CD4-positive, alpha-beta T cell treated with Interleukin-4 for 1 hour (primary cell): ENCODE results near the gene SALL2.
"Not testable (repeated sequence)": the region's sequence is repeated elsewhere in the genome, so short reads cannot be mapped to it uniquely, and the experiment has no call there.

Experiments
- DNase-seq, 2 donors: peaks; one replicate each; pipeline ENCODE4 v3.0.0-alpha.2; 2020 to 2022

The SALL2 gene

DNA sequence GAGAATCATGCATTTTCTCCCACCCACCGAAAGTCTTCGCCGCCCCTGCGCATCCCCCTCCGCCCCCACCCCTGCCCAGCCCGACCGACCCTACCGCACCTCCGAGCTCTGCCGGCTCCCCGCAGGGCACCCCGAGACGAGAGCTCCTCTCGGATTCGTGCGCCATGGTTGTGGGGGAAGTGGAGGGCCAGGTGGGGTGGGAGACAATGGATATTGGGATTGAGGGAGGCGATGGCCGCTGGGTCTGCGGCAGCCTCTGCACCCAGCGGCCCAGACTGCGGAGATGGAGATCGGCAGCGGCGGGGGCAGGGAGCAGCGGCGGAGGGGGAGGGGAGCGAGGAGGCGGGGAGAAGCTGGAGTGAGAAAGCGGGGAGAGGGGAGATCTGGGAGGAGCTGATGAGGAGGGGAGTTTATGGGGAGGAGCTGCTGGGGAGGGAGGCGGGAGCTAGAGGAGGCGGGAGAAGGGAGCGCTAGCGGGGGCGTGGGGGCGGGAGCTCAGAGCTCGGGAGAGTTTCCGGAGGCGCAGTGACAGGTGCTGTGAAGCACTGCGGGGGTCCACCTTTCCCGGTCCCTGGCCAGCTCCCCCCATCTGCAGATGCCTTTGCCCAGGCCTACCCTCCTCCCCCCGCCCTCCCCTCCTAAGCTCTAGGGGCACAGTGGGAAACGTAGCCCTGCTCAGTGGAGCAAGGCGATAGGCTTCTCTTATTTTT, at the start of gene SALL2:
Gene SALL2 (minus strand): TSS at position 385 of the 710 bp plus-strand sequence. CDS start 219 bp downstream, at position 166.
- peak; percentile 57 to 69 for DNase-seq

DNA sequence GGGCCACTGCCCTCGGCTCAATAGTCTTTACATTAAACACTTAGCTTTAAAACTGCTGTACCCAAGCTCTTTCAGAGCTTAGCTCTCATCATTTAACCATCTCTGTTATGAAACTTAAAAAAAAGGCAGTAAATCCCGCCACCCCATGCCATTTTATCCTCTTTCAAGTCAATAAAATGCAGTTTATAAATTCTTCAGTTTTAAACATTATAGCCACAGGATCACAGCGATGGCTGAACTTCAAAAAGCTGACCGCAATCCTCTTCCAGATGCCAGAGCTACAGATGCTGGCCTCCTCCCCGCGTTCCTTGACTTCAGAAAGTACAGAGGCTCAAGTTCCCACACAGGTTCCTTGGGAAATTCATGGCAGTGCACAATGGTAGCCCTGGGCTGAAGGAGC, 49.5 kb upstream of the SALL2 start:
- no peak for DNase-seq

DNA sequence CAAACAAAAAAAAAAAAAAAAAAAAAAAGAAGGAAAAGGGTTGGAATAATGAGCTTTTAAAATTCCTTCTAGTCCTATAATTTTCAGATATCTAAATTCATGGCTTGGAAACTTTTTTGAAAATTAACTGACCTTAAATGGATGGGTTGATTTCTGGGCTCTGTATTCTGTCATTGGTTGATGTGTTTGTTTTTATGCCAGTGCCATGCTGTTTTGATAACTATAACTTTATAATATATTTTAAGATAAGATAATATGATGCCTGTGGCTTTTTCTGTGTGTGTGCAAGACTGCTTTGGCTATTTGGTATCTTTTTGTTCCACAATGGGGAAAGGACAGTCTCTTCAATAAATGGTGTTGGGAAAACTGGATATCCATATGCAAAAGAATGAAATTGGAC, 46.5 kb upstream of the SALL2 start:
- DNase-seq: no peak

DNA sequence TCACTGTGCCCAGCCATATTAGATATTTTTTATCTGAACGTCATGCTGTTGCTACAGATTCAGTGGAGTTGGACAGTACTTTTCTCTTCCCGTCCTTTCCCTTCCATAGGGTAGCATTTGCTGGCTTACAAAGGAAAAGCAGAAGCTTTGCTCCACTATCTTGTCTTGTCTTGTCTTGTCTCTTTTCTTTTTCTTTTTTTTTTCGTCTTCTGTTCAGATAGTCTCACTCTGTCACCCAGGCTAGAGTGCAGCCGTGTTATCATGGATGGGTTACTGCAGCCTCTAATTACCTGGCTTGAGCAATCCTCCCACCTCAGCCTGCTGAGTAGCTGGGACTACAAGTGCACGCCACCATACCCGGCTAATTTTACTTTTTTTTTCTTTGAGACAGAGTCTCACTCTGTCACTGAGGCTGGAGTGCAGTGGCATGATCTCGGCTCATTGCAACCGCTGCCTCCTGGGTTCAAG, 32.6 kb upstream of the SALL2 start:
- DNase-seq: no peak

DNA sequence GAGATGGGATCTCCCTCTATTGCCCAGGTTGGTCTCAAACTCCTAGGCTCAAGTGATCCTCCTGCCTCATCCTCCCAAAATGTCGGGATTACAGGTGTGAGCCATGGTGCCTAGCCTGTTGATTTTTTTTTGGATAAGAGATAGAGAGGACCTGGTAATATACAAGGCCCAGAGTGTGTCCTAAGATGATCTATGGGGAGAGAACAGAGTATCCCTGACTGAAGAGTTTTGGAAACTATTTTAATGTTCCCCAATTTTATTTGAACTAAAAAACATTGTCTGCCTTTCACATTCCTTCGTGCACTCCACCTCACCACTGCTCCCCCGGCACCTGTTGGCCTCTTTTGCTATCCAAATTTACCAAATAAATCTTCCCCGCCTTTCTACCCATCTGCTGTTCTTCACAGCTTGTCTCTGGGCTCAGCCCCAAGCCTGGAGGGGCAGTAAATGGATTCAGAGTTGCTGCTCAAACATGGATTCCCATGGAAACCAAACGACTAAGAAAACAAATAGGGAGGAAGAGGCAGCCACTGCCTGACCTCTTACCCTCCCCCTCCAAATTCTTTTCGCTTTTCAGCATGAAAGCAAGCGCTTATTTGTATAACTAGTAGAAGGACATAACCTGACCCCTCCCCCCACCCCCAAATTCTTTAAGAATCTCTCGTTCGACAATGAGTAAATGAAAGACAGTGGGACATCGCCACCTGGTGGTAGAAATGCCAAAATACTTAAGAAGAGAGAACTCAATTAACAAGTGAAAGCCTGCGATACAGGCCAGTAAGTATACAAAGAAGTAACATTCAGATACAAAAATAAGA, 31.1 kb upstream of the SALL2 start:
- peak; percentile 73 to 87 for DNase-seq

DNA sequence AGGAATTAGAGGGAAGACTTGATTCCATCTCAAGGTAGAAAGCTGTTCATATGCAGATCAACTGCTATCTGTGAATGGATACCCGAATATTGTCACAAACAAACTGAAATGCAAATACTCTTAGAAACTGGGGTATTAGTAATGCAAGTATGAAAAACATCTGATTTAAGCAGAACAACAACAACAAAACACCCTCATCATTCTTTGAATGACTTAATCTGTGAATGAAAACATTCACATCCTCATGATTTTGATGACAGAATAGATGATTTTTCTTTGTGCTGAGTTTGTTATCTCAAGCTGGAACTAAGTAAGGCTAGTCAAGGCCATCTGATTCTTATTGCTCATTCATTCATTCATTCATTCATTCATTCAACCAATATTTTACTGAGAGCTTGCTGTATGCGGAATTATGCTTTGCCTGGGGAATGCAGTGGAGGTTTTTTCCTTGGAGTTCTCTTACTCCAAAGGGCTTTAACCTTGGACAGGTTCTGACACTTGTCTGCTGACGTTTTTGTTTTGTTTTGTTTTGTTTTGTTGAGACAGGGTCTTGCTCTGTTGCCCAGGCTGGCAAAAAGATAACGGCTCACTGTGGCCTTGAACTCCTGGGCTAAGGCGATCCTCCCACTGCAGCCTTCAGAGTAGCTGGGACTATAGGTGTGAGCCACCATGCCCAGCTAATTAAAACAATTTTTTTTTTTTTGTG, 30.4 kb upstream of the SALL2 start:
- no peak for DNase-seq

DNA sequence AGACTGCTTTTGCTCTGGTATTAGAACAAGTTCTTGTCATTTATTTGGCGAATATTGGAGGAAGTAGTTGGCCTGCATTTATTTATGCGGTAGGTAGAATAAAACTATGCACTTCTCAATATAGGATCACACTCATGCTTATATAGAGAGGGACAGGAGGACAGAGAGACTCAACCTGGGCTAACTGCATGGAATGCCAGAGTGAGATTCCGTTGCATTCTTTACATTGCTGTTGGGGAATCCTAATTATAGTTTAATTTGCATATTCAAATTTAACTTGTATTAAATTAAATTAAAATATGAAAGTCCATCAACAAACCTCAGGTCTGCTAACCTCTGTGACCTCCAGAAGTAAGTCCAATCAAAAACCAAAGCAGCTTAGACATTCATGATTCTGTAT, 27.1 kb upstream of the SALL2 start:
- no peak for DNase-seq

DNA sequence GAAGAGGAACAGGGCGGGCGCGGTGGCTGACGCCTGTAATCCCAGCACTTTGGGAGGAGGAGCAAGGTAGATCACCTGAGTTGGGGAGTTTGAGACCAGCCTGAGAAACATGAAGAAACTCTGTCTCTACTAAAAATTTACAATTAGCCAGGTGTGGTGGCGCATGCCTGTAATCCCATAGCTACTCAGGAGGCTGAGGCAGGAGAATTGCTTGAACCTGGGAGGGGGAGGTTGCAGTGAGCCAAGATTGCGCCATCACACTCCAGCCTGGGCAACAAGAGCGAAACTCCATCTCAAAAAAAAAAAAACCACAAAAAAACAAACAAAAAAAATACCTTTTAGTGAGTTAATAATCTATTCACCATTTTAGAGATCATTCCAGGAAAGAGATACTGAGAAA, 18.4 kb upstream of the SALL2 start:
- DNase-seq: not testable (repeated sequence)

DNA sequence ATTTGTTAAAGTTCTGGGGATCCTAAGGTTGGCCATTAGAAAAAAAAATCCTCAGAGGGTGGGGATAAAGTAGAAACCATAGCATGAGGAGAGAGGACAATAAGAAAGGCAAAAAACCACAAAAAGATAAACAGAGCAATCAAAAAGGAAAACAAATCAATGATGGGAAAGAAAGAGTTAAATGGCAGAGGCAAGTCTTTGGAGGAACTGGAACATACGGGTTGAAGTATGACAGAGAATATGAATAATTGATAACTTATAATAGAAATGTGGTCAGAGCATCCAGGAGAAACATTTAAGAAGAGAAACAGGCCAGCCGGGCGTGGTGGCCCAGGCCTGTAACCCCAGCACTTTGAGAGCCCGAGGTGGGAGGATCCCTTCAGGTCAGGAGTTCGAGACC, 17.8 kb upstream of the SALL2 start:
- DNase-seq: no peak

DNA sequence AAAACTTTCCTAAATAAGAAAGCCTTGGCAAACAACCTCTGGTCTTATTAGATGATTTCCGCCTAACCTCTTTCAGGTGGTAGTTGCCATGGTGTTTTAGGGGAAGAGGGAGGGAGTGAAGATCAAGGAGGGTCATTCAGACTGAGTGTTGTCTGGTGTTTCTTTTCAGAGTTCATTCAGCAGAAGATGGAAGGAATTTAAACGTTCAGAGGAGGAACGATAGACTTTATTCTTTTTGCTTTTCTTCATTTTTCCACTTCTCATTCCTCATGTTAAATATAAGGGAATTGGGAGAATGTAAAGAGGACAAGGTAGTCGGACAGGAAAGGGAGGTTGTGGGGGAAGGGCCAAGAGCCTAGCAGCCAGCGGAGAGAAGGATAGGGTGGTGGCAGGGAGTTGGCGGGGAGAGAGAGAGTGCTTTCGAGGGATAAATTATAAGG, 17.4 kb upstream of the SALL2 start:
- no peak for DNase-seq

DNA sequence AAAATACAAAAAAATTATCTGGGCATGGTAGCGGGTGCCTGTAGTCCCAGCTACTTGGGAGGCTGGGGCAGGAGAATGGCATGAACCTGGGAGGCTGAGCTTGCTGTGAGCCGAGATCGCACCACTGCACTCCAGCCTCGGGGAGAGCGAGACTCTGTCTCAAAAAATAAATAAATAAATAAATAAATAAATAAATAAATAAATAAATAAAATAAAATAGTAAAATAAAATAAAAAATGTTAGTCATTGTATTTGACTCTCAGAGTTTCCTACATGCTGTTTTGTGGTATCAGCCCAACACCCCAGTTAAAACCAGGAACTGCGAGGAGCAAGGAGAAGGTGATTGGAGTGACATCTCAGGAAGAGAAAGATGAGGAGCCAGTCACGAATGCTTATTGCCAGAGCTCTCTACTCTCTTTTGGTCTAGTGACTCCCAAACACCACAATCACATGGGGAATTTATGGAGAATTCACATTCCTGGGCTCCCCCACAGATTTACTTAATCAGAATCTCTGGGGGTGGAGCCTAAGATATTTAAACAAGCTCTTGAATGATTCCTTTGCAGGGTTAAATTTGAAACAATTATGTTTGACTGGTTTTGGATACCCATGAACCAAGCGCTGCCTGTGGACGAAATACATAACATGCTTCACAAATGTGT, 15.4 kb upstream of the SALL2 start:
- no peak for DNase-seq

DNA sequence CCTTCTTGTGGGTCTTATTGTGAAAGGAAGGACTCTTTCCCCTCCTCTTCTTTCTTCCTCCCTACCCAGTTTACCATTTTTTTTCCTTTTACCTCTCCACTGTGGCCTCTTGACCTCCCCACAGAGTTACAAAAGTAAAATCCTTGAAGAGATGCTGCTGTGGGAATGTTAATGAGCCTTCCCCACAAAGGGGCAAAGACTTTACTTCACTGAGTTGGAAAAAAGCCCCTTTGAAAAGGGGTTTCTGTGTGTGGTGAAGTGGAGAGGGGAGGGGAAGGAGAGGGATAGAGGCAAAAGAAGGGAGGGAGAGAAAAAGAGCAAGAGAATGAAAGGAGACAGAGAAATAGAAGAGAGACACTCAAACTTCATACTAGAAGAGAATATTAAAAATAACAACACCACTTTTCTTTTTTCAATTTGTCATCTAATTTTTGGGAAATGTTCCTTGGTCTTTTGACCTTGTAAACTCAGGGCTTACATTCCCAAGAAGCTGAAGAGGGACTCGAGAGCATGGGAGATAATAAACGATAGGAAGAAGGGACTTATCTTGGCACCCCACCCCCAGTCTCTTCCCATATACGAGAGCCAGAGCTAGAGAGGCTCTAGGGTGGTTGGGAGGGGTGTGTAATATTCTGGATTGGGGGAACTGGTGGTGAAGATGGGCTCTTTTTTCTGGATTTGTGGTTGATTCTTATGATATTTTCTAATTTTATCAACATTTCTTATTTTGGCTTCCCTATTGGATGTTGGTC, 13.2 kb upstream of the SALL2 start:
- no peak for DNase-seq

DNA sequence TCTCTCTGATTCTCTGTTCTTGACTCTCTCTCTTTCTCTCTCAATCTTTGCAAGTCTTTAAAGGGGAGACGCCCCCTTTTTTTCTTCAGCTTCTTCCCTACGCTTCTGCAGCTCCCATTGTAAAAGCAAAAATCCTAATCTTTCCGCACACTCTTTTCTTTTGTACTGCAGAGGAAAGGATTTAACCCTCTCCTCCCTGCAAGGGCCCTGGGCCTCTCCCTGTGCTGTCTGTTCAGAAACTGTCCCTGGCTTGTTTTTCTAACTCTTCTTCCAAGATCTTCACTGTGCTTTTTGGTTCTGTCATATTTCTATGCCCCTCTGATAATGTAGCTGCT, 10.9 kb upstream of the SALL2 start:
- DNase-seq: no peak

DNA sequence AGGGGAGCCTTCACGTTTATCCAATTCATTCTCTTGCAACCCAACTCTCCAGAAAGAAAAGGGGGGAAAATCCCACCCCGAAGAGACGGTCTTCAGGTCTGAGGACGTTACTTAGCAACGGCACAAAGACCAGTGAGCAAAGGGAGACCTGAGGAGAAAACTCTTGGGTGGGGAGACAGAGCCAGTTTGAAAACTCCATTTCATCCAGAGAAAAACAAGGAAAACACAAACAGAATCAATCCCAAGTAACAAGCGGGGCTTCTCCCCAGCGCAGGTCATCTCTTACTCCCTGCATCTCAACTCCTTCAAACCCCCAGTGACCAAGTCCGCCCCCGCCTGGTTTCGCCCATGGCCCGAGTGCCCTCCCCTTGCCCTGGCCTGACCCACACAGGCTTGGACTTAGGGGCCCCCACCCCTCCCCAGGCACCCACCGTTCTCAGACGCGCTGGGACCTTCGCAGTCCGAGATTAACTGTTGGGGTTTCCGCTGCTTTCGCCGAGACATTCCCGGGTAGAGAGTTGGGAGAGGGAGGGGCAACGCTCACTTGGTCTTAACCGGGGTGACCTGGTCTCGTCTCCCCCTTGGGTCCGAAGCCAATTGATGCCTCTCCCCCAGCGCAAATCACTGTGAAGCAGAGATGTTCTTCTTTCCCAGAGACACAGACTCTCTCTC, 10.4 kb upstream of the SALL2 start:
- no peak for DNase-seq

DNA sequence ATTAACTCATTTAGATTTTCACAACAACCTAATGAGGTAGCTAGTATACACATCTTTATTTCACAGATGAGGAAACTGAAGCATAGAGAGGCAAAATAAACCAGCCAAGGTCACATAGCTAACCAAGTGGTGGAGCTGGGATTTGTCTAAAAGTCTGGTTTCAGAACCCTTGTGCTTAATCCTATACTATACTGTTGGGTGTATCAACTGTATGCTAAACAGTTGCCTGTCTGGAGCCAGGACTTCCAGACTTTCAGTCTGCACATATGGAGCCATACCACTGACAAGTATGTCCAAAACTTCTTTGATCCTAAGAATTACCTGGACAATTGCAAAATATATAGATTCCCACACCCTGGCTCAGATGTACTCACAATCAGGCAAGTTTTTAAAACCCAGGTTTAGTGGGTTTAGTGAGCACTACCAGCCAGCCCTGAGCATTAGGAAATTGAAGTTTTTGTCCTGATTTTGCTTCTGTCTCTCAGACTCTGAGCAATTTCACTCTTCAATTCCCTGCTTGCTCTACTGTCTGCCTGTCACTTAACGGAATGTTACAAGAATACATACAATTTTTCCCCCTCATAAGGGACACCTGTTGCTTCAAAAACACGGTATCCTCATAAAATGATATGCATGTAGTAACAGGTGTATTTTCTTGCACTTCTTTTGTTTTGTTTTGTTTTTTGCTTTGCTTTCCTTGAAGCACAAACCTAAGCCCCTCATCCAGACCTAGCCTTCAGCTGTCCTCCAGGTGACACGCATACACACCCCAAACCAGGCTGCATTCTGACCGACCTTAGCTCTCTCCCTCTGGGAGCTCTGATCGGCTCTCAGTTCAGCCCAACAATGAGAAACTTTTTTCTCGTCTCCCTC, 9.6 kb upstream of the SALL2 start:
- DNase-seq: no peak

DNA sequence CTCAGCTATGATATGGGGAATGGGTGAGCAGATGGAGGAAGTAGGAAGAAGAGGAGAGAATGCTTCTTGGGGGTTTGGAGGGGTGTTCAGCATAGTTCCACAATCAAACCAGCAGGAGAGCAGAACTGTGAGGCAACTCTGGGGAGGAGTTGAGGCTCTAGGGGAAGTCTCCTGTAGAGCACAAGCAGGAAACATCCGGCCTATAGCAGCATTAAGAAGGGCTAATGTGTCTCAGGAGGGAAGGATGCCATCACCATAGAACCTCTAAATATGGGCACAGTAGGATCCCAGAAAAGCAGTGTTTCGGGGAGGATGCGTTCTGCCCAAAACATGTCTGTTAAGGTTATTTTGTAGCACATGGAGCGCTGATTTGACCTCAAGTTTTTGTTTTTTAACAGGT, 8.4 kb upstream of the SALL2 start:
- DNase-seq: no peak

DNA sequence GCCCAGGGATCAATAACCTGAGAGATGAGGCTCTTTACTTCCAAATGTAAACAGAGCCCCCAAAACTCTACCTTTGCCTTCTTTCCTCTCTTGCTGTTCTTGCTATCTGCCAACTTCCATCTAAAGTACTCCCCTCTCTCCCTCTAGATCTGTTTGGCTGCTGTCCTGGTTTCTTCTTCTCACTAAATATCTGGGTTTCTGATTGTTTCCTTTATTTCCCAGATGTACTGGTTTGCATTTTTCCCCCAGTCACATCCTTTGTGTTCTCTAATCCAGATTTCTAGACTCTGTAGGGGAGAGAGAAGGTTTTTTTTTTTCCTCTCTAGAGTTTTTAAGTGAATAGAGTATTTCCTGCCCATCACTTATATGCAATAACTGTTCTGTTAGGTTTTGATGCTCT, 7.1 kb upstream of the SALL2 start:
- DNase-seq: no peak

DNA sequence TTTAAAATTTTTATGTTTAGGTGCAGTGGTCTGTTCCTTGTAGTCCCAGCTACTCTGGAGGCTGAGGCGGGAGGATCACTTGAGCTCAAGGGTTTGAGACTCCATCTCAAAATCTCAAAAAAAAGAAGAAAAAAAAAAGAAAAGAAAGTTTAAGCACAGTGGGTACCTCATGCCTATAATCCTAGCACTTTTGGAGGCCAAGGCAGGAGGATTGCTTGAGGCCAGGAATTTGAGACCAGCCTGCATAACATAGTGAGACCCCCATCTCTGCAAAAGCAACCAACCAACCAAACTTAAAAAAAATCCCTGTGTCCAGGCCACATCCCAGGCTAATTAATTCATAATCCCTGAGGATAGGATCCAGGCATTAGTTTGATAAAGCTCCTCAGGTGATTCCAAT, 3.4 kb upstream of the SALL2 start:
- no peak for DNase-seq

DNA sequence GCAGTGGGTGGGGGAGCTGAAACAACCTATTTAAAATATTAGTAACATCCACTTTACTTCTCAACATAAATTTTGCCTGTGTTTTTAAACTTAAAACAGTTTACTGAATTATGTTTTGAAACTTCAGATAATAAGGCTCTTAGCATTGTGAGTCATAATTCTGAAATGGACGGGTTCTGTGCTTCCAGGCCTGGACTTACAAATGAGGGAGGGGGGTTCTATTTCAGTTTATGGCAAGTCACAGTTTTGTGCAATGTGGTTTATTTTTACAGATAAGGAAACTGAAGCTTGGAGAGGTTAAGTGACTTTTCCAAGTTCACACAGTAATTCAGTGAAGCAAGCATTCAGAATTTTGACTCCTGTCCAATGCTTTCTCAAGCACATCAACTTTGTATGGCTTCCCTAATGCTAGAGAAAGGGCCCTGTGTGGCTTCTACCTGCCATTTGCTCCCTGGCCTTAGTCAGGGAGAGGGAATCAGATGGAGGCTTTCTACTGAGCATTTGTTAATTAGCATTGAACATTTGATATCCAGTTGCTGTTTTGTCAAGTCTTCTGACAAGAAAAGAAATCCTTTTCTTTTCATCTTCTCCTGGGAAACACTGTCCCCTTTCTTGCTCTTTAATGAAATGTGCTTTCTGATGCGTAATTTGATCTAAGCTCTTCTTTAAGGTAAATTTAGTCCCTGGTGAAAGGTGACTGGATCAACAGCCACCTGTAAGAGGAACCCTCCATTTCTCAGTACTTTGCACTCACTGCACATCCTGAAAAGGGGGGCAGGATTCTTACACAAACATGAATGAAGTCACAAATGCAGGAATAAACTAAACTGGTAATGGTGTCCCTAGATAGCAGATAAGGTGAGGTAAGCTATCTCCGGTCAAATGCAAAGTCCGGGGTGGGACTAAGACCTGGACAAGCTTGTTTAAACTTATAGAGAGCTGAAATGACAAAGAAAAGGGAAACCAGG, 2.5 kb upstream of the SALL2 start:
- DNase-seq: no peak

DNA sequence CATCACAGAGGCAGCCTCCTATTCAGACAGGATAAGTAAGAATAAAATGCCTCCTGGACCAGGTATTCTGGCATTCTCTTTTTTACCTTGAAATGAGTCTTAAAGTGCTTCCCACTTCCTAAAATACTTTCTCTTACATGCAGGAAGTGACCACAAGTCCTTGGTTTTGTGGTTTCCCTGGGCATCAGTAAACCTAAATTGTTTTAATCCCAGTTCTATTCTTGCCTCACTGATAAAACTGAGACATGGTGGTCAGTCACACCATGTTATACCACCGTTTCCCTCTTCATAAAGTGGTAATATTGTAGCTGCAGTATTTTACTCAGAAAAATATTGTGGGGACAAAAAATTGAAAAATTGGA, 1.2 kb upstream of the SALL2 start:
- DNase-seq: no peak
